Heart left ventricle (tissue), 16 donors: ENCODE results near the gene CAPN7. TPM values are rescaled to one million over a fixed set of nuclear protein-coding genes. Genes with fewer than 3 reads are reported as not detected.
A peak's percentile ranks its signal among the peaks of the same experiment; 100 is the strongest.

Source experiments
- ATAC-seq, 4 donors: fragments of 200-7000 bp; cut with Tn5 transposase; one replicate each; pipeline ENCODE4 v1.9.1; 2020 to 2022; ENCODE audit warnings: moderate library complexity in 4 of 4, mild to moderate bottlenecking in 3 of 4, moderate number of reproducible peaks in 1 of 4
- DNase-seq, 5 donors: peaks; one replicate each; pipeline ENCODE4 v3.0.0-alpha.2; 2020
- H3K27ac ChIP-seq, 12 donors: fragments of 200-600 bp; sonication (generic) in 4 of 12; one replicate each; pipeline versions ENCODE4 v1.5.0 to v1.8.0; 2016 to 2022; ENCODE audit warnings: mild to moderate bottlenecking in 2 of 12
- H3K27me3 ChIP-seq, 9 donors: fragments of 200-600 bp; sonication (generic) in 2 of 9; one replicate each; pipeline versions ENCODE4 v1.5.1 to v1.8.0; 2016 to 2022; ENCODE audit warnings: mild to moderate bottlenecking in 3 of 9
- H3K36me3 ChIP-seq, 9 donors: fragments of 200-600 bp; sonication (generic) in 2 of 9; one replicate each; pipeline versions ENCODE4 v1.5.0 to v1.8.0; 2018 to 2022; ENCODE audit warnings: mild to moderate bottlenecking in 2 of 9
- H3K4me1 ChIP-seq, 12 donors: fragments of 200-600 bp; sonication (generic) in 4 of 12; one replicate each; pipeline versions ENCODE4 v1.5.0 to v1.8.0; 2016 to 2022; ENCODE audit warnings: mild to moderate bottlenecking in 3 of 12
- H3K4me3 ChIP-seq, 12 donors: fragments of 200-600 bp; sonication (generic) in 4 of 12; one replicate each; pipeline versions ENCODE4 v1.5.0 to v1.8.0; 2017 to 2022; ENCODE audit warnings: mild to moderate bottlenecking in 9 of 12, moderate library complexity in 4 of 12
- H3K9me3 ChIP-seq, 12 donors: fragments of 200-600 bp; sonication (generic) in 4 of 12; one replicate each; pipeline versions ENCODE4 v1.5.0 to v1.8.0; 2016 to 2022; ENCODE audit warnings: mild to moderate bottlenecking in 1 of 12
- CTCF ChIP-seq, 12 donors: fragments of 200-600 bp; sonication (generic) in 4 of 12; IDR thresholded peaks; one replicate each; pipeline versions ENCODE4 v1.5.0 to v1.8.0; 2018 to 2022; ENCODE audit warnings: antibody characterized with exemption in 12 of 12, mild to moderate bottlenecking in 5 of 12
- POLR2A ChIP-seq, 2 donors: fragments of 450-650 bp; IDR thresholded peaks; one replicate each; pipeline ENCODE4 v1.6.1; 2017; ENCODE audit warnings: antibody characterized with exemption in 2 of 2, mild to moderate bottlenecking in 2 of 2, moderate library complexity in 2 of 2
- WGBS, 4 donors: extraction: QIAGEN DNeasy Blood & Tissue Kit in 2 of 4; methylation state at CpG; one replicate each; pipeline versions ENCODE4 v1.1.5 to v1.1.7; 2013 to 2018; 5-methylcytosine and 5-hydroxymethylcytosine counted together
- intact Hi-C, 10 donors: fragments of 100-400 bp; cut with DNase I; formaldehyde crosslinking; loops; one replicate each; pipeline versions ENCODE4 v1.11.1 to v1.14.2; 2022
- polyA plus RNA-seq, 2 donors: library from polyadenylated mRNA; stranded (reverse); fragments of 200-250 nt; gene quantifications; one replicate each; pipeline ENCODE4 v1.2.3, GENCODE V29; 2013
- total RNA-seq, 9 donors: library from RNA; depleted of rRNA in 2 of 9; stranded (reverse); fragments of >200 nt in 2 of 9; fragmentation: NEBNext Ultra II Directional in 3 of 9; extraction: Animal tissue kit (Norgen Biotek cat#: 25700) in 3 of 9; gene quantifications; one replicate each; pipeline versions ENCODE4 v1.1.0 to v1.2.4, GENCODE V29; 2016 to 2023
- donor health status: ischemic (EF 13 %, LVEDD 7.1; RV severe dilation, severe dysfunction).
- donor health status: healthy with polysubstance abuse.
- donor health status: DM: no; HTN: yes; CAD: no.
- donor health status: DM: no; HTN: no; CAD: no.
- donor health status: ischemic (EF 25% LVEDD 6.9; RV normal size, moderate dysfunction).
- donor health status: ischemic (EF 25% LVEDD 5.7; RV mildly dilated, moderate dysfunction).
- donor health status: healthy.
- donor health status: DM: yes; HTN: yes; CAD: no.
- donor health status: ischemic (EF 35%, LVEDD 5.7; RV mildly dilated, moderate dysfunction).
- donor health status: nonischemic (EF 11% LVEDD 7.7; RV severe dilation, severe dysfunction).
- donor health status: DM: yes; HTN: yes; CAD: no.
- donor health status: PGD.
- donor health status: ischemic (EF 29% LVEDD 5.4; RV normal size, mild dysfunction).
- donor health status: nonischemic (EF 23%, LVEDD 6.1; RV moderate dilation, normal function).

The CAPN7 gene
- total and polyA plus RNA-seq, 11 donors, result 9.1 to 38.2 (median 24.2) TPM

DNA sequence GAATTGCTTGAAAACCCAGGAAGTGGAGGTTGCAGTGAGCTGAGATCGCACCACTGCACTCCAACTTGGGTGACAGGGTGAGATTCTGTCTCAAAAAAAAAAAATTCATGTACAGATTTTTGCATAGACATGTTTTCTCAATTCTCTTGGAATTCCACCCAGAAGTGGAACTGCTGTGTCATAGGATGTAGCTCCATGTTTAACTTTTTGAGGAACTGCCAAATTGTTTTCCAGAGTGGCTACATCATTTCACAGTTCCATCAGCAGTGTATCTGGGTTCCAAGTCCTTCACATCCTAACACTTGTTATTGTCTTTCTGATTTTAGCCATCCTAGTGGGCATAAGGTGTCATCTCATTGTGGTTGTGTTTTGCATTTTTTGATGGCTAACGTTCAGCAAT is 9.9 kb downstream of the CAPN7 start:
- intact Hi-C loops, result loop anchor here in 1 of 10 donors (5.0 kb wide), 1 partner anchor 41 kb away; no protein-coding TSS in a partner anchor
- H3K36me3 ChIP-seq, result peaks cover 0 to 99% (median 80%) of the 10 kb centered on the region in 9 donors
- peaks cover 2 to 44% (median 14%) of the 10 kb centered on the region in 12 donors for H3K4me1 ChIP-seq

GRCh38 chr3:15216501-15216900 is 10.5 kb downstream of the CAPN7 start:
- ATAC-seq, result no peak
- intact Hi-C loops, result loop anchor here in 1 of 10 donors (5.0 kb wide), 1 partner anchor 41 kb away; no protein-coding TSS in a partner anchor
- H3K27ac ChIP-seq, result no peak overlapping the region
- 94 to 100% (median 97%) methylated on average over 1 of the region's 1 CpG for WGBS, 4 donors
- no peak overlapping the region for H3K4me3 ChIP-seq
- no peak for DNase-seq
- H3K9me3 ChIP-seq, result no peaks in the 10 kb centered on the region
- no peaks in the 10 kb centered on the region for H3K27me3 ChIP-seq
- peaks cover 0 to 99% (median 83%) of the 10 kb centered on the region in 9 donors for H3K36me3 ChIP-seq
- TF ChIP-seq POLR2A (IDR thresholded peaks at IDR 0.05), result no peak
- TF ChIP-seq CTCF (IDR thresholded peaks at IDR 0.05), result no peak
- peaks cover 2 to 44% (median 14%) of the 10 kb centered on the region in 12 donors for H3K4me1 ChIP-seq

More for the DNA sequence above, 9.9 kb downstream of the CAPN7 start:
- no peak overlapping the region for H3K27ac ChIP-seq
- ATAC-seq, result no peak
- WGBS, 4 donors, result 80 to 92% (median 86%) methylated on average over 2 of the region's 2 CpGs
- no peaks in the 10 kb centered on the region for H3K27me3 ChIP-seq
- H3K9me3 ChIP-seq, result no peaks in the 10 kb centered on the region
- no peak for DNase-seq
- no peak overlapping the region for H3K4me3 ChIP-seq
- TF ChIP-seq POLR2A (IDR thresholded peaks at IDR 0.05), result no peak
- TF ChIP-seq CTCF (IDR thresholded peaks at IDR 0.05), result no peak

DNA sequence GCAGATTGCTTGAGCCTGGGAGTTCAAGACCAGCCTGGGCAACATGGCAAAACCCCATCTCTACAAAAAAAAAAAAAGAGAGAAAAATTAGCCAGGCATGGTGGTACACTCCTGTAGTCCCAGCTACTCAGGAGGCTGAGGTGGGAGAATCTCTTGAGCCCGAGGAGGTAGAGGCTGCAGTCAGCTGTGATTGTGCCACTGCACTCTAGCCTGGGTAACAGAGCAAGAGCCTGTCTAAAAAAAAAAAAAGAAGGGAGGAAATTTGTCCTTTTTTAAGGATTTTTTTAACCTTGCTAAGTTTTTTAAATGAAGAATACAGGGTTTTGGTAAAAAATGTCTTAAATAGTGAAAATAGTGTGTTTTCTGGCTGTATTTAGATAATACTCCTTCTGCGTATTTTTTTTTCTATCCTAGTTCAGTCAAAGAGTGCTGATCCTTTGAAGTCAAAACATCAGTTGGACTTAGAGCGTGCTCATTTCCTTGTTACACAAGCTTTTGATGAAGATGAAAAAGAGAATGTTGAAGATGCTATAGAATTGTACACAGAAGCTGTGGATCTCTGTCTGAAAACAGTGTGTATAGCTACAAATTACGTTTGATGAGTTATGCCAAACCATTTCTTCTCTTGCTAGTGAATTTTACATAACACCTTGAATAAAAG is 11.1 kb downstream of the CAPN7 start:
- 91 to 94% (median 92%) methylated on average over 4 of the region's 4 CpGs for WGBS, 4 donors
- no peak for ATAC-seq
- intact Hi-C loops, result loop anchor here in 1 of 10 donors (5.0 kb wide), 1 partner anchor 40 kb away; no protein-coding TSS in a partner anchor

More for the DNA sequence above, 11.1 kb downstream of the CAPN7 start:
- no peaks in the 10 kb centered on the region for H3K9me3 ChIP-seq
- no peak overlapping the region for H3K4me3 ChIP-seq
- TF ChIP-seq POLR2A (IDR thresholded peaks at IDR 0.05) (no peak), CTCF (IDR thresholded peaks at IDR 0.05) (no peak)
- peaks cover 2 to 44% (median 14%) of the 10 kb centered on the region in 12 donors for H3K4me1 ChIP-seq
- DNase-seq, result no peak
- peaks cover 0 to 99% (median 85%) of the 10 kb centered on the region in 9 donors for H3K36me3 ChIP-seq
- H3K27me3 ChIP-seq, result no peaks in the 10 kb centered on the region
- H3K27ac ChIP-seq, result peak overlapping the region in 4 of 12 donors; percentile 33 to 75 (median 62)
